Karpas-422 (cell line): Measurements from ENCODE around the gene FAM185A. TPM values are rescaled to one million over a fixed set of nuclear protein-coding genes. Genes with fewer than 3 reads are reported as not detected.

Source experiments
- DNase-seq: peaks from one replicate; pipeline ENCODE4 v3.0.0-alpha.2; 2015
- H2AFZ ChIP-seq: fragments of 200-600 bp; sonication (generic); 2 replicates; pipeline ENCODE4 v1.6.1; 2014; ENCODE audit warnings: antibody characterized with exemption, low read length, mixed read lengths
- H3K27ac ChIP-seq: fragments of 200-600 bp; sonication (generic); 2 replicates; pipeline ENCODE4 v1.5.1; 2014; ENCODE audit warnings: mild to moderate bottlenecking, low read length, moderate library complexity
- H3K27me3 ChIP-seq: fragments of 200-600 bp; sonication (generic); 2 replicates; pipeline ENCODE4 v1.6.1; 2014; ENCODE audit warnings: low read length, mixed read lengths
- H3K36me3 ChIP-seq: fragments of 200-600 bp; sonication (generic); 2 replicates; pipeline ENCODE4 v1.6.1; 2014; ENCODE audit warnings: low read length, mixed read lengths; ENCODE audit not compliant: insufficient read depth
- H3K4me1 ChIP-seq: fragments of 200-600 bp; sonication (generic); 2 replicates; pipeline ENCODE4 v1.6.1; 2014; ENCODE audit warnings: mild to moderate bottlenecking, low read length, mixed read lengths
- H3K4me2 ChIP-seq: fragments of 200-600 bp; sonication (generic); 2 replicates; pipeline ENCODE4 v1.6.1; 2014; ENCODE audit warnings: low read length, low read depth, mild to moderate bottlenecking; ENCODE audit not compliant: poor library complexity, severe bottlenecking
- H3K4me3 ChIP-seq: fragments of 200-600 bp; sonication (generic); 2 replicates; pipeline ENCODE4 v1.5.1; 2014; ENCODE audit warnings: mild to moderate bottlenecking, antibody characterized with exemption, low read length, mixed read lengths
- H3K79me2 ChIP-seq: fragments of 200-600 bp; sonication (generic); 2 replicates; pipeline ENCODE4 v1.6.1; 2014; ENCODE audit warnings: mild to moderate bottlenecking, low read length, mixed read lengths
- H3K9ac ChIP-seq: fragments of 200-600 bp; sonication (generic); 2 replicates; pipeline ENCODE4 v1.6.0; 2014; ENCODE audit warnings: low read length
- H3K9me2 ChIP-seq: fragments of 200-600 bp; sonication (generic), shearing (Covaris generic); replicated peaks from 2 replicates; pipeline ENCODE4 v1.6.0; 2014; ENCODE audit warnings: mild to moderate bottlenecking, low read length, moderate library complexity; ENCODE audit not compliant: insufficient read depth
- H3K9me3 ChIP-seq: fragments of 300-700, 200-600 bp; sonication (generic); 2 replicates; pipeline ENCODE4 v1.6.1; 2014; ENCODE audit warnings: low read length, mixed read lengths
- H4K20me1 ChIP-seq: fragments of 200-600 bp; sonication (generic); 2 replicates; pipeline ENCODE4 v1.6.1; 2014; ENCODE audit warnings: mild to moderate bottlenecking, antibody characterized with exemption, low read length, low read depth; ENCODE audit not compliant: insufficient read depth
- total RNA-seq: library from RNA; depleted of rRNA; stranded (reverse); fragments of >200 nt; shearing (Covaris generic); gene quantifications from 2 replicates; pipeline ENCODE4 v1.2.3, GENCODE V29; 2014; ENCODE audit warnings: low replicate concordance

FAM185A gene
- total RNA-seq, 1 experiment from 2014 or later = 3.5 TPM

DNA sequence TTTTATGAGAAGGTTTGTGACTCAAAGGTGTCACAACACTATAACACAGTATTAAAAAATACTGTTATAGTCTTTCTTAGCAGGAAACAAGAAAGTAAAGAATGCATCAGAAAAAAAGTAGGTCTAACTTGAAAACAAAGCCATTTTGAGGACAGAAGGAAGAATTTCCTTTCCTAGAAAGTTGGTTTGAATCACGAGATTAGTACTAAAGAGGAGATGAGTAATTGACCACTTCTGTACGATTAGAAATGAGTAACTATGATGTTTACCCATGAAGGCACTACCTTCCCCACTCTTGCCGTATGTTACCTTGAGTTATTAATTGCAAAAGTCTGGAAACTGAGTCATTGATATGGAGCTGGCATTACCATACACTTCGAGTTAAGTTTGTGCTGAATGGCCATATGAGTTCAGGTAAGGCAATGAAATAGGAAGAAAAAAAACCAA is 65.2 kb downstream of the FAM185A start:
- Histone ChIP-seq H3K9ac (no peak overlapping the region), H3K27ac (no peak overlapping the region), H2AFZ (no peak overlapping the region), H3K79me2 (no peaks in the 10 kb centered on the region), H3K27me3 (no peaks in the 10 kb centered on the region), H3K9me3 (no peaks in the 10 kb centered on the region), H3K4me2 (no peak overlapping the region), H4K20me1 (no peaks in the 10 kb centered on the region), H3K9me2 (no peaks in the 10 kb centered on the region), H3K4me1 (no peaks in the 10 kb centered on the region), H3K4me3 (no peak overlapping the region), H3K36me3 (no peaks in the 10 kb centered on the region)
- no peak for DNase-seq

DNA sequence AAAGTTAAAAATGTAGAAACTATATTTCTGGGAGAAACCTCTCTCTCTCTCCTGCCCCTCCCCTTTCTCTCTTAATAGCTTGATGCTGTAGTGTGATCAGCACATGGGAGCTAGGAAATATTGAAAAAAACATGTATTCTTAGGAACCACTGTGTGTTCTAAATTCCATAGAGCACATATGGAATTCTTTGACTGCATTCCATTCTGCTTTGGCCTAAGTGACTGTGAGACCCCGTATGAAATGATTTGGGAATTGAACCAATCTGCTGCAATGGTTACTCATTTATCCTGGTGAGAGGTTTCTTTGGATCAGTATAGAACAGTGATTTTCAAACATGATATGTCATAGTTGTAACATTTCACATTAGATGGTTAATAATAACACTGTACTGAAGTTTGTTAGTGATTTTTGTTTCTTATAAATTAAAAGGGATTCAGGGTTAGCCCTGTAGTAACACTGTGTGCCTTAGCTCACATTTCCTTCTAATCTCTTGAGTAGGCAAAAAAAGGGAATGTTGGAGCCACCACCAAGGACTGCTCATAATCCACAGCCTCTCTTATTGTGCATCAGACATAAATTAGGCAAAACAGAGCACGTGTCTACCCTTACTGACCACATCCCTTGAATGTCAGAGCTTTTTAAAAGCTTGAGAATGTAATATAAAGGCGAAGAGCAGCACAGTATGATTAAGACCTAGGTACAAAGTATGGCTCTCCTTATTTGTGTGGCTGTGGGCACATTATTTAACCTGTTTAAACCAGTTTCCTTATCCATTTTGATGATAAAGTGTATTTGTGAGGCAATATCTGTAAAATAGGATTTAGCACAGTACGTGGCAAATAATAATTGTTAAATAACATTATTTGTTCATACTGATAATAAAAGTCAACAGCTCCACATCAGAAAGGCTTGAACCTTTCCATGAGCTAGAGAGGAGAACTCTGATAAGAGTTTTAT is 69.1 kb downstream of the FAM185A start:
- Histone ChIP-seq H3K36me3 (no peaks in the 10 kb centered on the region), H4K20me1 (no peaks in the 10 kb centered on the region), H2AFZ (no peak overlapping the region), H3K4me3 (no peak overlapping the region), H3K79me2 (no peaks in the 10 kb centered on the region), H3K27ac (no peak overlapping the region), H3K9ac (no peak overlapping the region), H3K9me3 (no peaks in the 10 kb centered on the region), H3K27me3 (no peaks in the 10 kb centered on the region), H3K4me2 (no peak overlapping the region), H3K4me1 (no peaks in the 10 kb centered on the region), H3K9me2 (no peaks in the 10 kb centered on the region)
- no peak for DNase-seq

DNA sequence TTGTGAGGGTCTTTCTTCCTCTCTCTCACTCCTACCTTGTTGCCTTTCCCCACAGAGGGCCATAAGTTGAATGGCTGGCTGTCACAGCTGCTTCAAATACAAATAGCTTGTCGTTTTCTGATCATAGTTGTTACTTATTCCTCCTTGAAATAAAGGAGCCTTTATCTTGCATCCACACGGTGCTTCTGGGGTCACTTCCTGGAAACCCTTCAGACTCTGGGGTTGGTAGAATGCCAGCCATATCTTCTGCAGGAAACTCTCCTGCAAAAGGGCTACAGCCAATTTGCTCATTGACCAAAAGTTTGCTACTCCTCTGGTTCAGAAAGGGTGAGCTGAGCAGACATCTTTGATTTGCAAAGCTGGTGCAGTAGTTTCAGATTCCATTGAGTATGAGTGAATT is 70.4 kb downstream of the FAM185A start:
- Histone ChIP-seq H2AFZ (no peak overlapping the region), H4K20me1 (no peaks in the 10 kb centered on the region), H3K79me2 (no peaks in the 10 kb centered on the region), H3K36me3 (no peaks in the 10 kb centered on the region), H3K27me3 (no peaks in the 10 kb centered on the region), H3K4me3 (no peak overlapping the region), H3K27ac (no peak overlapping the region), H3K4me2 (no peak overlapping the region), H3K4me1 (no peaks in the 10 kb centered on the region), H3K9me3 (no peaks in the 10 kb centered on the region), H3K9ac (no peak overlapping the region), H3K9me2 (no peaks in the 10 kb centered on the region)
- no peak for DNase-seq

DNA sequence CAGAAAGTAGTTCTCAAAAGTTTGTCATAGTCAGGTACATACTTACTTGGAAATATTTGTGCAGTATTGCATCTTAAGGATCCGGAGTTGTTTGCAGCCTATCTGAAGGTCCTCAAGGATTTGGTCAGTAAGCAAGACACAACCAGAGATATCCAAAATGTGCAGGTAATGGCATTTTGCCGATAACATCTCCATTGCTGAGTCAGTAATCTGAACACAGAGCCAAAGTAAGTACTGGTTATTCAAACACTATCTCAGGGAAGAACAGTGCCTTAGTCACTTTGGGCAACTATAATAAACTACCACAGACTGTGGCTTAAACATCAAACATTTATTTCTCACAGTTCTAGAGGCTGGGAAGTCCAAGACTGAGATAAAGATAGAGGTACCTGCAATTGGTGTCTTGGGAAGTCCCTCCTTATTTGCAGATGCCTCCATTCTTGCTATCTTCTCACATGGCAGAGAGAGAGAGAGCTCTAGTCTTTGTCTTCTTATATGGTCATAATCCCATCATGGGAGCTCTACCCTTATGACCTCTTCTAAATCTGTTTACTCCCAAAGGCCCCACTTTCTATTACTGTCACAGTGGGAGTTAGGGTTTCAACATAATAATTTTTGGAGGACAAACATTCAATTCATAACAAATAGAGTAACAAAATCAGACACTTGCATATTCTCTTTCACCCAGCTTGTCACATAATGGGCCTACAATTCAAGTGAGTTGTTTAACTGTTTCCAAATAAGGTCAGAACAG is 73.4 kb downstream of the FAM185A start:
- Histone ChIP-seq H3K9ac (no peak overlapping the region), H3K27me3 (no peaks in the 10 kb centered on the region)

DNA sequence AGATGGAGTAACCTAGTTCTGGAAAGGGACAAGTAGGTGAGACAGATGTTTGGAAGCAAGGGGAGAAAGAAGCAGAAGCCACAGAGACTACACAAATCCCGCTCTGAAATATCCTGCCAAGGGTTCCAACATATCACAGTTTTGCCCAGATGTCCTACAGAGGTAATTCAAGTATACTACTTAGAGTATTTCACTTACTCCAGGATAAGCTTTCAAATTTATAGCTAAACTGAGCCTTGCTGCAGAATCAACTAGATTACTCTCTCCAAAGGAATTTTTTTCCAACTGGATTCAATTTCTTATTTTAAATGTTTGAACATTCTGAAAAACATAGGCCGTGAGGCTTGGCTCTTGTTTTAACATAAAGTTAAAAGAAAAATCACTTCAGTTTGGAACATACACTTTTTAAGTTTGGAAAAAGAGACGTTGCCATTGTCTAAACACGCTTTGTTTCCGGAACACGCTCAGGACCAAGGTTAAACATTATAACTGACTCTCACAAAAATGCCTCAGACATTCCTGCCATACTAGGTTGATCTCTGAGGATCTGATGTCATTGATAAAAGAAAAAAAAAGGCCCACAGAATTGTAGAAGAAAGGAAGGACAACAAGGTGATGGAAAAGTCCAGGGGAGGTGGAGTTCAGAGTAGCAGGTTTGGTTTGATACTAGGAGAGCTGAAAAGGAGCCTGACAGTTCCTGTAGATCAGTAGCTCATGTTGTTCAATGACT is 74.8 kb downstream of the FAM185A start:
- Histone ChIP-seq H3K27ac (no peak overlapping the region), H4K20me1 (no peaks in the 10 kb centered on the region), H3K27me3 (no peaks in the 10 kb centered on the region), H2AFZ (no peak overlapping the region), H3K79me2 (no peaks in the 10 kb centered on the region), H3K9me2 (no peaks in the 10 kb centered on the region), H3K36me3 (no peaks in the 10 kb centered on the region), H3K4me1 (no peaks in the 10 kb centered on the region), H3K4me2 (no peak overlapping the region), H3K9me3 (no peaks in the 10 kb centered on the region), H3K4me3 (no peak overlapping the region), H3K9ac (no peak overlapping the region)
- no peak for DNase-seq

More for the DNA sequence above, 73.4 kb downstream of the FAM185A start:
- Histone ChIP-seq H4K20me1 (no peaks in the 10 kb centered on the region), H3K27ac (no peak overlapping the region), H3K9me2 (no peaks in the 10 kb centered on the region), H3K4me1 (no peaks in the 10 kb centered on the region), H3K79me2 (no peaks in the 10 kb centered on the region), H2AFZ (no peak overlapping the region), H3K4me2 (no peak overlapping the region), H3K9me3 (no peaks in the 10 kb centered on the region), H3K36me3 (no peaks in the 10 kb centered on the region), H3K4me3 (no peak overlapping the region)
- no peak for DNase-seq

DNA sequence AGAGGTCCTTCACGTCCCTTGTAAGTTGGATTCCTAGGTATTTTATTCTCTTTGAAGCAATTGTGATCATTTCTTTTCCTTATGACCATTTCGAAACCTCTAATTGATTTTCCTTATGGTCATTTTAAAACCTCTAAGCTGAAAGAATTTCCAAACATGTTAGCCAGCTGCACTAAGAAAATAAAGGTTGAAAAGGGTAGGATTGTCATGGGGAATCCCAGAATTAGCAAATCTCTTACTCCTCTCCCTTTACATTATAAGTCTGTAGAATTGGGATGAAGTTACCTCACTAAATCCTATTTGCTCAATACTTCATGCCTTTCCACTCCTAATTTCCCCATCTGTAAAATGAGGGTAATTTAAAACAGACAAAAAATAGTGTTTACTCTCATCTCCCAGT is 79.5 kb downstream of the FAM185A start:
- Histone ChIP-seq H3K27ac (no peak overlapping the region), H3K4me3 (no peak overlapping the region), H3K9me2 (no peaks in the 10 kb centered on the region), H3K27me3 (no peaks in the 10 kb centered on the region), H3K4me1 (no peaks in the 10 kb centered on the region), H3K9ac (no peak overlapping the region), H3K4me2 (no peak overlapping the region), H3K79me2 (no peaks in the 10 kb centered on the region), H4K20me1 (no peaks in the 10 kb centered on the region), H3K36me3 (no peaks in the 10 kb centered on the region), H2AFZ (no peak overlapping the region), H3K9me3 (no peaks in the 10 kb centered on the region)
- DNase-seq = no peak

DNA sequence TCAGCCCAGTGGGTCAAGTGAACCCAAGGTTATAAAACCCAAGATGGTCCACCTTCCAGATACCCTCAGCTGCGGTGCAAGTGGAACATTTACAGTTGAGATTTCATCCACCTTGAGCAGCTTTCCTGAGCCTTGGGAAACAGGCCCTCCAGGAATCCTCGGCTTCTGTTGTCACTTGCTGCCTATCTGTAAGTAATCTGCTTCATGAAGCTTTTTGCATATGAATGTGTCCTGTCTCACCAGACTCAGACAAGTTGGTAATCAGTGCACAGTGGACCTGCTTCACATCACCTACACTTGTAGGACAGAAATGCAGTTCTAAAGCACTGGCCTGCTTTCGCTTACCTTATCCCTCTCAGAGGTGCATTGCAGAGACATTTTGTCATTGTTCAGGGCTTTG is 80.3 kb downstream of the FAM185A start:
- H3K79me2 ChIP-seq = no peaks in the 10 kb centered on the region
- no peaks in the 10 kb centered on the region for H3K9me2 ChIP-seq
- H3K27me3 ChIP-seq = no peaks in the 10 kb centered on the region
- H3K4me2 ChIP-seq = no peak overlapping the region
- H4K20me1 ChIP-seq = no peaks in the 10 kb centered on the region
- no peak overlapping the region for H3K27ac ChIP-seq
- H3K9ac ChIP-seq = no peak overlapping the region
- H3K4me1 ChIP-seq = no peaks in the 10 kb centered on the region
- no peak overlapping the region for H3K4me3 ChIP-seq
- DNase-seq = no peak
- H2AFZ ChIP-seq = no peak overlapping the region
- H3K36me3 ChIP-seq = no peaks in the 10 kb centered on the region
- no peaks in the 10 kb centered on the region for H3K9me3 ChIP-seq

DNA sequence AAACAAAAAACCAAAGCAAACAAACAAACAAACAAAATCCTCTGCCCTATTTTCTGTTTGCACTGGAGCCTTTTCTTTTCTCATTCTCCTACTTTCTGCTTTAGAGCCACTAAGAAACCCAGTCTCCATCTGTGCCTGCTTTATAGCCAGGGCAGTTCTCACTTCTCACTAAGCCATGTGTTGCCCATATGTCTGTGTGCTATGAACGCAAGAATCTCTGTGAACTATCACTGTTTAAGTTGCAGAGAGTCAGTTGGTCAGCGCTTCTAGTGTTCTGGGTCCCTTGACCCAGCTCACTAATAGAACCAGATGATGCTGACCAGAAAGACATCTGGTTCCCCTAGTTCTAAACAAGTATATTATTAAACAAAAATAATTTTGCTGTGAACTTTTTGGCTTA is 81.4 kb downstream of the FAM185A start:
- Histone ChIP-seq H3K36me3 (no peaks in the 10 kb centered on the region), H3K27me3 (no peaks in the 10 kb centered on the region), H3K9me3 (no peaks in the 10 kb centered on the region), H4K20me1 (no peaks in the 10 kb centered on the region), H2AFZ (no peak overlapping the region), H3K4me3 (no peak overlapping the region), H3K4me2 (no peak overlapping the region), H3K27ac (no peak overlapping the region), H3K79me2 (no peaks in the 10 kb centered on the region), H3K9ac (no peak overlapping the region), H3K4me1 (no peaks in the 10 kb centered on the region), H3K9me2 (no peaks in the 10 kb centered on the region)
- DNase-seq = no peak
